Suprapubic skin (tissue), 3 donors: ENCODE data around the gene KIF13A.

ENCODE experiments used
- CTCF ChIP-seq, 2 donors: fragments of 200-600 bp in 1 of 2; fragments of 450-650 bp in 1 of 2; sonication (generic) in 1 of 2; IDR thresholded peaks; one replicate each; pipeline ENCODE4 v1.5.1; 2016 to 2019; ENCODE audit warnings: antibody characterized with exemption in 2 of 2, mild to moderate bottlenecking in 1 of 2, moderate library complexity in 1 of 2
- EP300 ChIP-seq: sonication (generic); formaldehyde crosslinking; IDR thresholded peaks from one replicate; pipeline ENCODE4 v1.6.1; 2017; ENCODE audit warnings: antibody characterized with exemption
- POLR2A ChIP-seq, 2 donors: fragments of 450-650 bp; IDR thresholded peaks; one replicate each; pipeline ENCODE4 v1.6.1; 2017; ENCODE audit warnings: antibody characterized with exemption in 2 of 2, mild to moderate bottlenecking in 2 of 2, moderate library complexity in 2 of 2

GRCh38 chr6:17856306-17856705, 131.1 kb downstream of the KIF13A start:
- no peak for TF ChIP-seq CTCF (IDR thresholded peaks at IDR 0.05)
- TF ChIP-seq POLR2A (IDR thresholded peaks at IDR 0.05), result no peak
- no peak for TF ChIP-seq EP300
